Neural cell (in vitro differentiated cells): ENCODE measurements around the gene RAB40C. TPM values are rescaled to one million over a fixed set of nuclear protein-coding genes. Genes with fewer than 3 reads are reported as not detected.

Experiments used
- H2AFZ ChIP-seq: fragments of 200-600, 300-800 bp; sonication (generic), shearing (Covaris generic); 2 replicates; pipeline ENCODE4 v1.6.0; 2014; ENCODE audit warnings: low read depth, mild to moderate bottlenecking, antibody characterized with exemption, low read length, moderate library complexity
- H3F3A ChIP-seq: fragments of 200-600 bp; shearing (Covaris generic); 2 replicates; pipeline ENCODE4 v1.6.1; 2016; ENCODE audit warnings: mild to moderate bottlenecking, moderate library complexity, mixed read lengths, antibody characterized with exemption, low read length; ENCODE audit not compliant: insufficient read depth, poor library complexity, severe bottlenecking
- H3K27ac ChIP-seq: fragments of 200-600, 300-800 bp; sonication (generic), shearing (Covaris generic); 2 replicates; pipeline ENCODE4 v1.5.1; 2014; ENCODE audit warnings: mild to moderate bottlenecking, low read length, moderate library complexity
- H3K27me3 ChIP-seq: fragments of 300-800, 200-600 bp; sonication (generic), shearing (Covaris generic); 2 replicates; pipeline ENCODE4 v1.6.0; 2014; ENCODE audit warnings: mild to moderate bottlenecking, low read depth, low read length, moderate library complexity; ENCODE audit not compliant: insufficient read depth
- H3K36me3 ChIP-seq: fragments of 300-800, 200-600 bp; sonication (generic), shearing (Covaris generic); 2 replicates; pipeline ENCODE4 v1.5.1; 2014; ENCODE audit warnings: mild to moderate bottlenecking, antibody characterized with exemption, low read length, moderate library complexity; ENCODE audit not compliant: insufficient read depth
- H3K4me2 ChIP-seq: fragments of 300-800, 200-600 bp; sonication (generic), shearing (Covaris generic); 2 replicates; pipeline ENCODE4 v1.6.0; 2014; ENCODE audit warnings: mild to moderate bottlenecking, low read length
- H3K4me3 ChIP-seq: fragments of 300-800, 200-600 bp; sonication (generic), shearing (Covaris generic); 2 replicates; pipeline ENCODE4 v1.5.1; 2014; ENCODE audit warnings: mild to moderate bottlenecking, low read length, moderate library complexity
- H3K79me2 ChIP-seq: fragments of 200-600 bp; shearing (Covaris generic); replicated peaks from 2 replicates; pipeline ENCODE4 v1.6.0; 2014; ENCODE audit warnings: mild to moderate bottlenecking, low read length, moderate library complexity; ENCODE audit not compliant: insufficient read depth
- H3K9ac ChIP-seq: fragments of 300-800, 200-600 bp; sonication (generic), shearing (Covaris generic); 2 replicates; pipeline ENCODE4 v1.6.1; 2016; ENCODE audit warnings: mild to moderate bottlenecking, low read length, mixed read lengths
- H3K9me2 ChIP-seq: fragments of 200-600 bp; shearing (Covaris generic); 2 replicates; pipeline ENCODE4 v1.6.1; 2016; ENCODE audit warnings: mild to moderate bottlenecking, low read length, mixed read lengths; ENCODE audit not compliant: insufficient read depth
- H3K9me3 ChIP-seq: fragments of 200-600, 300-800 bp; sonication (generic), shearing (Covaris generic); 2 replicates; pipeline ENCODE4 v1.6.1; 2016; ENCODE audit warnings: mild to moderate bottlenecking, mixed run types, low read length, moderate library complexity, mixed read lengths
- H4K20me1 ChIP-seq: fragments of 200-600 bp; shearing (Covaris generic); 2 replicates; pipeline ENCODE4 v1.6.1; 2016; ENCODE audit warnings: mild to moderate bottlenecking, mixed run types; ENCODE audit not compliant: insufficient read depth
- EP300 ChIP-seq: fragments of 450-650 bp; conservative IDR thresholded peaks from 2 replicates; pipeline ENCODE4 v1.6.1; 2014; ENCODE audit warnings: antibody characterized with exemption, mild to moderate bottlenecking, moderate library complexity; ENCODE audit not compliant: poor library complexity, severe bottlenecking
- EZH2 ChIP-seq: fragments of 200-600, 300-800 bp; shearing (Covaris generic), sonication (generic); IDR thresholded peaks from 2 replicates; pipeline ENCODE4 v1.6.1; 2014; ENCODE audit warnings: antibody characterized with exemption, low read length, borderline replicate concordance, mild to moderate bottlenecking; ENCODE audit not compliant: insufficient read depth, poor library complexity, severe bottlenecking
- MXI1 ChIP-seq: fragments of 450-650 bp; conservative IDR thresholded peaks from 2 replicates; pipeline ENCODE4 v1.6.1; 2014; ENCODE audit warnings: antibody characterized with exemption, mild to moderate bottlenecking; ENCODE audit not compliant: poor library complexity, severe bottlenecking
- POLR2AphosphoS5 ChIP-seq: IDR thresholded peaks from 2 replicates; pipeline ENCODE4 v1.6.1; 2012
- RAD21 ChIP-seq: fragments of 450-650 bp; conservative IDR thresholded peaks from 2 replicates; pipeline ENCODE4 v1.6.1; 2014; ENCODE audit warnings: antibody characterized with exemption, mild to moderate bottlenecking, moderate library complexity
- REST ChIP-seq: IDR thresholded peaks from 2 replicates; pipeline ENCODE4 v1.6.1; 2012; ENCODE audit warnings: borderline replicate concordance
- SMC3 ChIP-seq: fragments of 450-650 bp; conservative IDR thresholded peaks from 2 replicates; pipeline ENCODE4 v1.6.1; 2014; ENCODE audit warnings: antibody characterized with exemption, mild to moderate bottlenecking, moderate library complexity; ENCODE audit not compliant: poor library complexity
- TAF1 ChIP-seq: IDR thresholded peaks from 2 replicates; pipeline ENCODE4 v1.6.1; 2012; ENCODE audit warnings: low read depth
- polyA plus RNA-seq: library from polyadenylated mRNA; depleted of rRNA; stranded (reverse); fragments of >200 nt; gene quantifications from 2 replicates; pipeline ENCODE4 v1.2.3, GENCODE V29; 2014
- TF ChIP-seq, protein P1 (sequence below): fragments of 450-650 bp; IDR thresholded peaks from 2 replicates; pipeline ENCODE4 v1.5.1; 2014; ENCODE audit warnings: antibody characterized with exemption, mild to moderate bottlenecking, moderate library complexity; ENCODE audit not compliant: poor library complexity, severe bottlenecking

RAB40C gene
- polyA plus RNA-seq, 1 donor from 2014 or later = 40.7 TPM

DNA sequence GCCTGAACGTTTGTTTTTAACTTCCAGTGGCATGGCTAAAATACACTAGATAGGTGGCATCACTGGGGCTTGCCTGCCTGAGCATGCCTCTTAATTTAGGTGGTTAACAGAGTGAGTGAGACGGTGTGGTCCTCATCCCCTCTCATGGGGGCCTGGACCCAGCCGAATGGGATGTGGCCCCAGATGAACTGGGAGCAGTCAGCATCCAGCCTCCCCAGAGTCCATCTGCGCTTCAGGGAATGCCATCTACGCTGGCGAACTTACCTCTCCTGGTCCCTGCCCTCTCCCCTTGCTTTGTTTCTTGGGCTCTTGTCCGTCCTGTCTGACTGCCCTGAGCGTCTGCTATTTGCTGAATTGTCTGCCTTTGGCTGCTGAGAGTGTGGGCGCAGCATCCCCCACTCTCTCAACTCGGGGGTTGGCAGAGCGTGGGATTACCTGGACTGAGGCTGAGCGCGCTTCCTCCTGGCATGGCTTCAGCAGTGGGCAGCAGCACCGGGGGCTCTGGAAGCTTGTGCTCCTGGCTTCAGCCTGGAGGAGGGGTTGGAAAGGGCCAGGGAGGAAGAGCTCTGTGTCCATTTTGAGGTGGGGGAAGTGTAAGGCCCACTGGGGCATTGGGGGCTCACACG is 2.1 kb downstream of the RAB40C start:
- Histone ChIP-seq H3K4me3 (peak overlapping the region; percentile 25), H3K9me2 (no peaks in the 10 kb centered on the region), H3K27me3 (no peaks in the 10 kb centered on the region), H3K4me2 (no peak overlapping the region), H3F3A (no peaks in the 10 kb centered on the region), H3K79me2 (peaks cover 29% of the 10 kb centered on the region), H3K36me3 (no peaks in the 10 kb centered on the region), H4K20me1 (peaks cover 4% of the 10 kb centered on the region), H3K9ac (no peak overlapping the region), H3K27ac (no peak overlapping the region), H2AFZ (no peak overlapping the region), H3K9me3 (no peaks in the 10 kb centered on the region)
- TF ChIP-seq SMC3 (no peak), POLR2AphosphoS5 (no peak), TAF1 (no peak), EZH2 (no peak), MXI1 (no peak), RAD21 (no peak), EP300 (no peak), REST (no peak)
- TF ChIP-seq, protein P1, sequence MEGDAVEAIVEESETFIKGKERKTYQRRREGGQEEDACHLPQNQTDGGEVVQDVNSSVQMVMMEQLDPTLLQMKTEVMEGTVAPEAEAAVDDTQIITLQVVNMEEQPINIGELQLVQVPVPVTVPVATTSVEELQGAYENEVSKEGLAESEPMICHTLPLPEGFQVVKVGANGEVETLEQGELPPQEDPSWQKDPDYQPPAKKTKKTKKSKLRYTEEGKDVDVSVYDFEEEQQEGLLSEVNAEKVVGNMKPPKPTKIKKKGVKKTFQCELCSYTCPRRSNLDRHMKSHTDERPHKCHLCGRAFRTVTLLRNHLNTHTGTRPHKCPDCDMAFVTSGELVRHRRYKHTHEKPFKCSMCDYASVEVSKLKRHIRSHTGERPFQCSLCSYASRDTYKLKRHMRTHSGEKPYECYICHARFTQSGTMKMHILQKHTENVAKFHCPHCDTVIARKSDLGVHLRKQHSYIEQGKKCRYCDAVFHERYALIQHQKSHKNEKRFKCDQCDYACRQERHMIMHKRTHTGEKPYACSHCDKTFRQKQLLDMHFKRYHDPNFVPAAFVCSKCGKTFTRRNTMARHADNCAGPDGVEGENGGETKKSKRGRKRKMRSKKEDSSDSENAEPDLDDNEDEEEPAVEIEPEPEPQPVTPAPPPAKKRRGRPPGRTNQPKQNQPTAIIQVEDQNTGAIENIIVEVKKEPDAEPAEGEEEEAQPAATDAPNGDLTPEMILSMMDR = no peak

- Histone ChIP-seq H3F3A (no peaks in the 10 kb centered on the region), H3K27ac (no peak overlapping the region), H3K4me3 (no peak overlapping the region), H3K27me3 (no peaks in the 10 kb centered on the region), H3K79me2 (peaks cover 29% of the 10 kb centered on the region), H2AFZ (no peak overlapping the region), H3K9me2 (no peaks in the 10 kb centered on the region), H4K20me1 (peaks cover 4% of the 10 kb centered on the region), H3K9ac (no peak overlapping the region), H3K36me3 (no peaks in the 10 kb centered on the region), H3K9me3 (no peaks in the 10 kb centered on the region), H3K4me2 (no peak overlapping the region)
- no peak for TF ChIP-seq POLR2AphosphoS5
- no peak for TF ChIP-seq MXI1
- TF ChIP-seq TAF1 = no peak
- no peak for TF ChIP-seq SMC3
- no peak for TF ChIP-seq EP300
- TF ChIP-seq, protein P1 = no peak
- TF ChIP-seq REST = no peak
- TF ChIP-seq EZH2 = no peak
- no peak for TF ChIP-seq RAD21
Observed at GRCh38 chr16:592518-593306, 2.8 kb downstream of the RAB40C start.
